OCI-LY3 (cell line): Measurements from ENCODE around the gene KCNJ4.

Source experiments
- H2AFZ ChIP-seq: fragments of 200-600, 300-600 bp; shearing (Covaris generic); 2 replicates; pipeline ENCODE4 v1.6.0; 2014; ENCODE audit warnings: antibody characterized with exemption, low read depth, low read length
- H3K27ac ChIP-seq: fragments of 200-600, 300-600 bp; sonication (generic); 2 replicates; pipeline ENCODE4 v1.5.1; 2014; ENCODE audit warnings: mild to moderate bottlenecking, low read length, moderate library complexity, mixed read lengths
- H3K27me3 ChIP-seq: fragments of 200-600, 300-600 bp; sonication (generic); 2 replicates; pipeline ENCODE4 v1.6.1; 2014; ENCODE audit warnings: low read depth, low read length, mixed read lengths
- H3K36me3 ChIP-seq: fragments of 200-600, 300-600 bp; sonication (generic); replicated peaks from 2 replicates; pipeline ENCODE3; 2014; ENCODE audit warnings: low read depth, low read length, mixed read lengths
- H3K4me1 ChIP-seq: fragments of 300-600, 200-600 bp; sonication (generic); 2 replicates; pipeline ENCODE4 v1.6.1; 2014; ENCODE audit warnings: low read length, mixed read lengths
- H3K4me2 ChIP-seq: fragments of 200-600, 300-600 bp; sonication (generic); 2 replicates; pipeline ENCODE4 v1.6.1; 2014; ENCODE audit warnings: low read length, mixed read lengths
- H3K4me3 ChIP-seq: fragments of 300-600, 200-600 bp; sonication (generic); 2 replicates; pipeline ENCODE4 v1.5.1; 2014; ENCODE audit warnings: antibody characterized with exemption, mild to moderate bottlenecking, low read length, moderate library complexity
- H3K79me2 ChIP-seq: fragments of 300-600, 200-600 bp; shearing (Covaris generic); 2 replicates; pipeline ENCODE4 v1.6.1; 2014; ENCODE audit warnings: mild to moderate bottlenecking, low read length, mixed read lengths
- H3K9ac ChIP-seq: fragments of 300-600, 200-600 bp; shearing (Covaris generic); 2 replicates; pipeline ENCODE4 v1.6.0; 2014; ENCODE audit warnings: mild to moderate bottlenecking, low read length, moderate library complexity
- H3K9me3 ChIP-seq: fragments of 200-600, 300-600 bp; shearing (Covaris generic); 2 replicates; pipeline ENCODE4 v1.6.1; 2014; ENCODE audit warnings: low read length, mixed read lengths; ENCODE audit not compliant: insufficient read depth
- H4K20me1 ChIP-seq: fragments of 200-600, 300-600 bp; sonication (generic); 2 replicates; pipeline ENCODE4 v1.6.1; 2016; ENCODE audit warnings: low read length, mixed read lengths; ENCODE audit not compliant: insufficient read depth
- EZH2phosphoT487 ChIP-seq: fragments of 200-600 bp; shearing (Covaris generic); IDR thresholded peaks from 2 replicates; pipeline ENCODE4 v1.6.1; 2018; ENCODE audit warnings: antibody characterized with exemption, mixed run types, low read depth
- TF ChIP-seq, protein P1 (sequence below): fragments of 200-600, 300-600 bp; sonication (generic); IDR thresholded peaks from 2 replicates; pipeline ENCODE4 v1.5.1; 2014; ENCODE audit warnings: antibody characterized with exemption, low read length, low read depth

KCNJ4 gene

DNA sequence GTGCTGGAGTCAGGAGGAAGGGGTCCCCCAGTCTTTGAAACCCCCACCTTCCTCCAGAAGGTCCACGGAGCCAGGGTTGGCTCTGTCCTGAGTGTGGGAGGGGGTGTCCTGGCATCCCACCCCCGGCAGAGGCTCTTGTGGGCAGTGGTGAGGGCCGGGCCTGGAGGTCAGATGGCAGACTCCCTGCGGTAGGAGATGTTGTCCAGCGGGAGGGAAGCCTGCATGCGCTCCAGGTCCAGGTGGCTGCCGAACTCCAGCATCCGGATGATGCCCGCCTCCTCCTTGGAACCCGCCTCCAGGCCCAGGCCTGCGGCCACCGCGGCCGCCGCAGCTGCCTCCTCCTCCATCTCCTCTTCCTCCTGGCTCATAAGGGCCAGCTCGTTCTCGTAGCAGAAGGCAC, 28.4 kb downstream of the KCNJ4 start:
- Histone ChIP-seq H3K4me2 (no peak overlapping the region), H2AFZ (no peak overlapping the region), H3K4me3 (no peak overlapping the region), H4K20me1 (no peaks in the 10 kb centered on the region), H3K27me3 (no peaks in the 10 kb centered on the region), H3K9ac (no peak overlapping the region), H3K79me2 (no peaks in the 10 kb centered on the region), H3K36me3 (no peaks in the 10 kb centered on the region), H3K4me1 (no peaks in the 10 kb centered on the region), H3K27ac (no peak overlapping the region), H3K9me3 (no peaks in the 10 kb centered on the region)
- TF ChIP-seq, protein P1, sequence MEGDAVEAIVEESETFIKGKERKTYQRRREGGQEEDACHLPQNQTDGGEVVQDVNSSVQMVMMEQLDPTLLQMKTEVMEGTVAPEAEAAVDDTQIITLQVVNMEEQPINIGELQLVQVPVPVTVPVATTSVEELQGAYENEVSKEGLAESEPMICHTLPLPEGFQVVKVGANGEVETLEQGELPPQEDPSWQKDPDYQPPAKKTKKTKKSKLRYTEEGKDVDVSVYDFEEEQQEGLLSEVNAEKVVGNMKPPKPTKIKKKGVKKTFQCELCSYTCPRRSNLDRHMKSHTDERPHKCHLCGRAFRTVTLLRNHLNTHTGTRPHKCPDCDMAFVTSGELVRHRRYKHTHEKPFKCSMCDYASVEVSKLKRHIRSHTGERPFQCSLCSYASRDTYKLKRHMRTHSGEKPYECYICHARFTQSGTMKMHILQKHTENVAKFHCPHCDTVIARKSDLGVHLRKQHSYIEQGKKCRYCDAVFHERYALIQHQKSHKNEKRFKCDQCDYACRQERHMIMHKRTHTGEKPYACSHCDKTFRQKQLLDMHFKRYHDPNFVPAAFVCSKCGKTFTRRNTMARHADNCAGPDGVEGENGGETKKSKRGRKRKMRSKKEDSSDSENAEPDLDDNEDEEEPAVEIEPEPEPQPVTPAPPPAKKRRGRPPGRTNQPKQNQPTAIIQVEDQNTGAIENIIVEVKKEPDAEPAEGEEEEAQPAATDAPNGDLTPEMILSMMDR: no peak
- TF ChIP-seq EZH2phosphoT487: no peak

GRCh38 chr22:38424525-38425080, 30.4 kb downstream of the KCNJ4 start:
- no peak overlapping the region for H3K9ac ChIP-seq
- no peaks in the 10 kb centered on the region for H3K79me2 ChIP-seq
- H3K4me2 ChIP-seq: no peak overlapping the region
- H3K4me3 ChIP-seq: no peak overlapping the region
- no peaks in the 10 kb centered on the region for H3K36me3 ChIP-seq
- TF ChIP-seq EZH2phosphoT487: no peak
- TF ChIP-seq, protein P1: no peak
- no peaks in the 10 kb centered on the region for H3K9me3 ChIP-seq
- no peak overlapping the region for H2AFZ ChIP-seq
- no peak overlapping the region for H3K27ac ChIP-seq
- H3K4me1 ChIP-seq: no peaks in the 10 kb centered on the region
- H4K20me1 ChIP-seq: no peaks in the 10 kb centered on the region
- H3K27me3 ChIP-seq: no peaks in the 10 kb centered on the region

DNA sequence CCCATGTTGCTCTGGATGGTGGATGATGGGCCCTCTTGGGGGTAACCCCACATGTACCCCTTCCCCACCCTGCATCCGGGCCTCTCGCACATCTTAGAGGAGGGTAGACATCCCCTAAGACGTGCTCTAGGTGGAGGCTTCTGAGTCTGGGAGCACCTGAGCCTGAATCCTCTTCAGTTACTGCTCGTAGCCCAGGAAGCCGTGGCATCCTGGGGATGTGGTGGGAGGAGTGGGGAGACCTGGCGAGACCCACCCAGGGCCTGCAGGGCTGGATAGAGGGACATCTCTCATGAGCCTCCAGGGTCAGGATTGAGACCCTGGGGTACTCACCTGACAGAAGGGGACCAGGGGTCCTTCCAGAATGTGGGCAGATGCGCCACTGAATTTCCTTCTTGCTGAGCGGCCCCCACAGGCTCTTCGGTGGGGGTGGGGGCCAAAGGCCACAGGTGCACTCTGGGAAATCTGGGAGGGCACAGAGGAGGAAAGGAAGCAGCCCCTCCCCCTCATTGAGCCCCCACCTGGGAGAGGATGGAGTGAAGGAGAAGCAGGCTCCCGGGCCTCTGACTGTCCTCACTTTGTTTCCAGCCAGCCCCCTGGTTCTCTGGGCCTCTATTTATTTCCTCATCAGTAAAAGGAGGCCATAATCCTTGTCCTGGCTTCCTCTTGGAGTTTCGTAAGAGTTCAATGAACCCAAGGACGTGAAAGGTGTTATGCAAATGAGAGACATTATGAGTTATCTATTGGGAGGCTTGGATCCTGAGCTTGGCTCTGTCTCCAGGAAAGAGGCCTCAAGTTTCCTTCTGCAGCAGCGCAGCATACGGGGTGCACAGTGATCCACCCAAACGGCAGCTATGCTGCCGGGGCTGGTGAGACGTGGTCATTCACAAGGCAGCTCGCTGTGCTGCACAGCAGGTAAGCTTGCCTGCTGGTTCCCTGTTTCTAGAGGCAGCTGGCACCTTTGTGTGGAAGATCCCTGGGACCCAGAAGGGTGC, 31.2 kb downstream of the KCNJ4 start:
- no peak for TF ChIP-seq EZH2phosphoT487
- TF ChIP-seq, protein P1: no peak

More for the DNA sequence above, 31.2 kb downstream of the KCNJ4 start:
- Histone ChIP-seq H3K9ac (no peak overlapping the region), H4K20me1 (no peaks in the 10 kb centered on the region), H2AFZ (no peak overlapping the region), H3K4me3 (no peak overlapping the region), H3K36me3 (no peaks in the 10 kb centered on the region), H3K4me2 (no peak overlapping the region), H3K79me2 (no peaks in the 10 kb centered on the region), H3K9me3 (no peaks in the 10 kb centered on the region), H3K4me1 (no peaks in the 10 kb centered on the region), H3K27me3 (no peaks in the 10 kb centered on the region), H3K27ac (no peak overlapping the region)
